ENCODE data around the gene GSTO1.

The GSTO1 gene

DNA sequence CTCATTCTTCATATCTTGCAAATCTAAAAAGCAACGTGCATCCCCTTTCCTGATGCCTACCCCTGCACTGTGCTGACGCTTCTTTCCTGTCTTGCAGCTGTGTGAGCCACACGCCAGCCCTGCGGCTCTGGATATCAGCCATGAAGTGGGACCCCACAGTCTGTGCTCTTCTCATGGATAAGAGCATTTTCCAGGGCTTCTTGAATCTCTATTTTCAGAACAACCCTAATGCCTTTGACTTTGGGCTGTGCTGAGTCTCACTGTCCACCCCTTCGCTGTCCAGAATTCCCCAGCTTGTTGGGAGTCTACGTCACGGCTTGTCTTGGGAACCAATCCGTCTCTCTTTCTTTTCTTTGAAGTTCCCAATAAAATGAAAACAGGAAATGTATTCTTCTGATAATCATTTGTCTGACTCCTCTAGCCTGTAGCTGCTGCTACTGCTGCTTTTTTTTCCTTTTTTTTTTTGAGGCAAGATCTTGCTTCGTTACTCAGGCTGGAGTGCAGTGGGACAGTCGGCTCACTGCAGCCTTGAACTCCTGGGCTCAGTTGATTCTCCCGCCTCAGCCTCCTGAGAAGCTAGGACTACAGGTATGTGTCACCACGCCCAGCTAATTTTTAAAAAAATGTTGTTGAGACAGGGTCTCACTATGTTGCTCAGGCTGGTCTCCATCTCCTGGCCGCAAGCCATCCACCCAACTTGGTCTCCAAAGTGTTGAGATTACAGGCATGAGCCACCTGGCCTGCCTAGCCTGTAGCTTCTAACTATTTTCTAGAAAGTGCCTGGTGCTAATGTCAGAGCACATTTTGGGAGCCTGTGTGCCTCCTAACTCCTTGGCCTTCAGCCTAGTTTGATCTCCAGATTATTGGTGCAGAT lies 44.6 kb downstream of the GSTO1 start:
- TF ChIP-seq, protein P1, sequence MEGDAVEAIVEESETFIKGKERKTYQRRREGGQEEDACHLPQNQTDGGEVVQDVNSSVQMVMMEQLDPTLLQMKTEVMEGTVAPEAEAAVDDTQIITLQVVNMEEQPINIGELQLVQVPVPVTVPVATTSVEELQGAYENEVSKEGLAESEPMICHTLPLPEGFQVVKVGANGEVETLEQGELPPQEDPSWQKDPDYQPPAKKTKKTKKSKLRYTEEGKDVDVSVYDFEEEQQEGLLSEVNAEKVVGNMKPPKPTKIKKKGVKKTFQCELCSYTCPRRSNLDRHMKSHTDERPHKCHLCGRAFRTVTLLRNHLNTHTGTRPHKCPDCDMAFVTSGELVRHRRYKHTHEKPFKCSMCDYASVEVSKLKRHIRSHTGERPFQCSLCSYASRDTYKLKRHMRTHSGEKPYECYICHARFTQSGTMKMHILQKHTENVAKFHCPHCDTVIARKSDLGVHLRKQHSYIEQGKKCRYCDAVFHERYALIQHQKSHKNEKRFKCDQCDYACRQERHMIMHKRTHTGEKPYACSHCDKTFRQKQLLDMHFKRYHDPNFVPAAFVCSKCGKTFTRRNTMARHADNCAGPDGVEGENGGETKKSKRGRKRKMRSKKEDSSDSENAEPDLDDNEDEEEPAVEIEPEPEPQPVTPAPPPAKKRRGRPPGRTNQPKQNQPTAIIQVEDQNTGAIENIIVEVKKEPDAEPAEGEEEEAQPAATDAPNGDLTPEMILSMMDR (IDR thresholded peaks at IDR 0.05; ENCODE audit: control extremely low read depth, extremely low read depth, low read depth, missing control alignments) = no peak
- ChIA-PET POLR2A (no interaction called here), CTCF (interaction anchor here (0.8 to 2.9 kb wide), 10 partner anchors 7 to 55 kb away, joined by 3 to 16 read pairs (median 4); partner anchors contain the start of gene CFAP58)
- no peak for DNase-seq (ENCODE audit: extremely low spot score)

DNA sequence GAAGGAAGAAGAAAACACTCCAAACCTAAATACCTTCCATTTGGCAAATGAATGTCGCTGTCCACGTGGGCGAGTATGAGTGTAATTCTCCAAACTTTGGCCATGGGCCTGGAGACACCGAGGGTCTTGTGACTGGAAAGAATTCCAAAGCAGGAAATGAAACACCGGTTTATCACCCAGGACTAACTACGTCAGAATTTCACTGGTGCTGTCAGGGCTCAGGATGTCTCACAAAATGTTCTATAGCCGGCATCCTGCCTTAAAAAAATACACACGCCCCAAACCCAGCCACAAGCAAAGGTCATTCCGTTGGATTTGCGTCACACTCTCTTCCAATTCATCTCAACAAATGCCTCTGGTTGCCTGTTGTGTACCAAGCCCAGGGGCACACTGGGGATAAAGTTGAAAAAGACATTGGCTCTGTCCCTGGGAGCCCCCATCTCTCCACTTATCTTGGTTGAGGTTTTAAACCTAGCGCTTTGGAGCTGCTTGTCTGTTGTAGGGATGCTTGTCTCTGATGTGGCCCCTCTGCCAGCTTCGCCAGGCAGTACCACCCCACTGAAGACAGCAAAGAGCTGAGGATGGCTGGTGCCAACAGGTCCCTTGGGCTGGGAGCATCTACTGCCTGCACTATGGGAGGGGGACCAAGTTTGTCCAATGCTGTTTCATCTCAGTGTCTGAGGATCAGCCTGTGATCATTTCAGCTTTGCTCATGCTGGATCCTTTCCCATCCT lies 45.5 kb downstream of the GSTO1 start:
- DNase-seq (ENCODE audit: extremely low spot score) = no peak
- TF ChIP-seq, protein P1 (IDR thresholded peaks at IDR 0.05; ENCODE audit: control extremely low read depth, extremely low read depth, low read depth, missing control alignments) = no peak
- ChIA-PET POLR2A (no interaction called here), CTCF (interaction anchor here (0.8 to 2.9 kb wide), 5 partner anchors 8 to 54 kb away, joined by 3 to 16 read pairs (median 3); partner anchors contain the start of gene CFAP58)

DNA sequence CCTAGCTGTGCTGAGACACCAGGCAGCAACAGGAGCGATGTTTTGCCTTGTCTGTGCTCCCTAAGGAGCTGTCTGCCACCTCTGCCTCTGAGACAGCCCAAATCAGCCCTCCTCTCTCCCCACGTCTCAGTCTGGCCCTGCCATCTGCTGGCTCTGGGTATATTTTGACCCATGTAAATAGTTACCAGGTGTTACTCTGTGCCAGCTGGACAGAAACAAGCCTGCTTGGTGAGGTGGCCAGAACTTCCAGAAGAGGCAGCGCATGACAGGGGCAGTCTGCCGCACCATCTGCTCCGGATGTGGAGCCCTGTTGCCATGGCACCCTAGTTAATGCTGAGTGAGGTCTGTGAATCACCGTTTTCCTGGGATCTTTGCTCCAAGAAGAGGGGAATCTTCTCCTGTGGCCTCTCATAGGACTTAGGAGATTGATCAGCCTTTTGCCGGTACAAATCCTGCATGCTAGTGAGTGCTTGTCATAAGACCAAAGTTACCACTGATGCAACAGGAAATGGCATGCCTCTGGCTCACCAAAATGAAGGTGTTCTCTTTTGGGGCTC lies 46.1 kb downstream of the GSTO1 start:
- ChIA-PET CTCF (interaction anchor here (1.4 to 2.9 kb wide), 3 partner anchors 9 to 51 kb away, joined by 3 to 16 read pairs (median 10); no protein-coding TSS in a partner anchor), POLR2A (no interaction called here)
- TF ChIP-seq, protein P1 (IDR thresholded peaks at IDR 0.05; ENCODE audit: control extremely low read depth, extremely low read depth, low read depth, missing control alignments) = no peak
- DNase-seq (ENCODE audit: extremely low spot score) = no peak

DNA sequence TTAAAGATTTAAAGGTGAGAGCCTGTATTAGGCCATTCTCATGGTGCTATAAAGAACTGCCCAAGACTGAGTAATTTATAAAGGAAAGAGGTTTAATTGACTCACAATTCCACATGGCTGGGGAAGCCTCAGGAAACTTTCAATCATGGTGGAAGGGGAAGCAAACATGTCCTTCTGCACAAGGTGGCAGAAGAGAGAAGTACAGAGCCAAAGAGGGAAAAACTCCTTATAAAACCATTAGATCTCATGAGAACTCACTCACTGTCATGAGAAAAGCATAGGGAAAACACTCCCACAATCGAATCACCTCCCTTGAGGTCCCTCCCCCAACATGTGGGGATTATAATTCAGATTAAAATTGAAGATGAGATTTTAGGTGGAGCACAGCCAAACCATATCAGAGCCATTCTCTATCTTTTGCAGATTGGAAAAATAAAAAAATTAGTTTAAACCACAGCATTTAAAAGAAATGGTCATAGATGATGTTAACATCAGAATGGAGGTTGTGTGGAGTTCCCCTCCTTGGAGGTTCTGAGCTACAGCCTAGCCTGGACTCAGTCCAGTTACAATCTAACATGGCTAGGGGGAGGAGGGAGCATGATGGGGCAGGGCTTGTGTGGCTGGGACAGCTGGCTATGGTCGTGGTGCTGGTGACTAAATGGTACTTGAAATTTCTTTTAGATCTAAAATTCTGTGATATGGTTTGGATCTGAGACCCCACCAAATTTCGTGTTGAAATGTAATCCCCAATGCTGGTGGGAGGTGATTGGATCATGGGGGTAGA lies 47.4 kb downstream of the GSTO1 start:
- POLR2A ChIA-PET = no interaction called here
- CTCF ChIA-PET = interaction anchor here (0.8 to 8.3 kb wide), 5 partner anchors 9 to 51 kb away, joined by 3 to 215 read pairs (median 3); no protein-coding TSS in a partner anchor
- TF ChIP-seq, protein P1 (IDR thresholded peaks at IDR 0.05; ENCODE audit: control extremely low read depth, extremely low read depth, low read depth, missing control alignments) = no peak
- DNase-seq (ENCODE audit: extremely low spot score) = no peak

DNA sequence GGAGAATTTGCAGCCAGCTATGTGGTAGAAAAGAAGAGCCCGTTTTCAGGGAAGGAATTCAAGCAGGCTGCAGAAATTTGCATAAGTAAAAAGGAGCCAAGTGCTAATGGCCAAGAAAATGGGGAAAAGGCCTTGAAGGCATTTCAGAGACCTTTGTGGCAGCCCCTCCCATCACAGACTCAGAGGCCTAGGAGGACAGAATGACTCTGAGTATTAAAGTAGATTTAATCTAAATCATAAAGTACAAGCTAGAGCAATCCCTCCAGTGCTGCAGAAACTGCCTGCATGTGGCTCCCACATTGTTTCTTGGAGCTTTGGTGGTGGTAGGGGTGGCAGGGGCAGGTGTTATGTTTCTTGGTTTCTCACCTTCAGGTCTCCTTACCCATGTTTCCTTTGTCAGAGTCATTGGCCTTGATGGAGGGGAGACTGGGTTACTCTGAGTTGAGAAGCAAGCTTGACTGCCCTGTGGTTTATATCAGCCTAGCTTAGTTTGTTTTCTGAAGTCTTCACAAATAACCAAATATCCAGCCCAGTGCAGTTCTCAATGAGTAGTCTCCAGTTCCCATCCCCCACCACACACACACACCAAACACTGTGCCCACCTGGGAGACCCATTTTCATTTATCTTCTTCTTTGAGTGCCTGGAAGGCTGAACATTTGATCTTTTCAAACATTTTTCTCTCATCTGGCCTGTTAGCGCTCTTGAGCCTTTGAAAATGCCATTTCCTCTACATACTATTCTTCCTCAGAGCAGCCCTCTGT lies 49.1 kb downstream of the GSTO1 start:
- CTCF ChIA-PET = interaction anchor here (1.1 to 8.3 kb wide), 8 partner anchors 8 to 45 kb away, joined by 3 to 215 read pairs (median 11); no protein-coding TSS in a partner anchor
- no peak for DNase-seq (ENCODE audit: extremely low spot score)
- POLR2A ChIA-PET = no interaction called here
- TF ChIP-seq, protein P1 (IDR thresholded peaks at IDR 0.05; ENCODE audit: control extremely low read depth, extremely low read depth, low read depth, missing control alignments) = no peak

Measured in GM10248 (cell line).